CD1c-positive myeloid dendritic cell (primary cell): Measurements from ENCODE around the gene HUNK.
"Not testable (repeated sequence)": the region's sequence is repeated elsewhere in the genome, so short reads cannot be mapped to it uniquely, and the experiment has no call there.

ENCODE experiments used
- DNase-seq: peaks from one replicate; pipeline ENCODE4 v3.0.0-alpha.2; 2016; ENCODE audit errors: extremely low spot score

HUNK gene

DNA sequence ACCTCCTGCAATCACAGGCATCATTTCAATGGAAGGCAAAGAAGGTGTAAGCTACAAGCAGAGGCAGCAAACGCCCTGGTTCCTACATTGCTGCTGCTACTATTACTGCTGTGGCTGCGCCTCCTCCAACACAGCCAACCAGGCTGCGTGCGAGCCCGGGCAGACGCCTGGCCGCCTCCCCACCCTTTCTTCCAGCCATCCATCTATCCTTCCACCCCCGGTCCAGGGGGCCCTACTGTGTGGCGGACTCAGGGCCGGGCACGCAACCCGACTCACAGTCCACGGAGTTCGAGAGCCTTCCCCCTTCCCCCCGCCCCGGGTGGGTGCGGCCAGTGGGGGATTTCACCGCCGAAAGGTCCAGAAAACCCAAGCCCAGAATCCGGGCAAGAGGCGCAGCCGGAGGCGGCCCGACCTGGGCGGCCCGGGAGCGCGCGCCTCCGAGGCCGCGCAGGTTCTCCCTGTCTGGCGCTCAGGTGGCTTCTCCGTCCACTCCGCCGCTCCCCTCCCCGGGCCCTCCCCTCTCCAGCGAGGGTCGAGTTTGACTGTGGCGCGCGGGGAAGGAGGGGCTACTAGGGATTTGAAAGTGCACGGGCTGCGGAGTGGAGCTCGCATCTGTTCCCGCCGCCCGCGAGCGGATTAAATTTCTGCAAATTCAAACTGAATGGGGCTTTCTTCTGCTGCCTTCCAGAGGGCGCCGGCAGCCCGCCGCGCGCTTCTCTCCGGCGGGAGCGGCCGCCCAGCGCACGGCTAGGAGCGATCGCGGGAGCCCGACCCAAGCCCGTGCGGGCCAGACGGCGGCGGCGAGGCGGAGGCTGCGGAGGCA, at the start of gene HUNK:
HUNK (plus strand) TSS at position 569 of the 823 bp plus-strand sequence. CDS start 655 bp downstream, outside the sequence.
- no peak for DNase-seq

DNA sequence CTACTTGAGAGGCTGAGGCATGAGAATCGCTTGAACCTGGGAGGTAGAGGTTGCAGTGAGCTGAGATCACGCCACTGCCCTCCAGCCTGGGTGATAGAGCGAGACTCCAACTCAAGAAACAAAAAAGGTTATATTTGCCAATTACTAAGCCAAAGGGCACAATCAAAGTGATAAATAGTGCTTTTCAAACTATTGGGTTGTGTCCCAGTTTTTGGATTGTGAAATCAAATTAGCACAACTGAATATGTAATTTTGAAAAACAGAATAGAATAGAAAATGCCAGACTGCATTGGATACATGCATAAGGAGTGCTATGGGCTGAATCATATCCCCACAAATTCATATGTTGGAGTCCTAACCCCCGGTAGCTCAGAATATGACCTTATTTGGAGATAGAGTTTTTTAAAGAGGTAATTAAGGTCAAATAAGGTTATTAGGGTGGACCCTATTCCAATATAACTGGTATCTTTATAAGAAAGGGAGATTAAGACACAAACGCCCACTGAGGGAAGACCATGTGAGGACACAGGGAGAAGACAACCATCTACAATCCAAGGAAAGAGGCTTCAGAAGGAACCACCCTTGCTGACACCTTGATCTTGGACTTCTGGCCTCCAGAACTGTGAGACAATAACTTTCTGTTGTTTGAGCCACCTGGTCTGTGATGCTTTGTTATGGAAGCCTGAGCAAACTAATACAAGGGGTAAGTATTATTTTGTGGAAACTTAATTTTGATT, 42.9 kb upstream of the HUNK start:
- DNase-seq, result no peak

DNA sequence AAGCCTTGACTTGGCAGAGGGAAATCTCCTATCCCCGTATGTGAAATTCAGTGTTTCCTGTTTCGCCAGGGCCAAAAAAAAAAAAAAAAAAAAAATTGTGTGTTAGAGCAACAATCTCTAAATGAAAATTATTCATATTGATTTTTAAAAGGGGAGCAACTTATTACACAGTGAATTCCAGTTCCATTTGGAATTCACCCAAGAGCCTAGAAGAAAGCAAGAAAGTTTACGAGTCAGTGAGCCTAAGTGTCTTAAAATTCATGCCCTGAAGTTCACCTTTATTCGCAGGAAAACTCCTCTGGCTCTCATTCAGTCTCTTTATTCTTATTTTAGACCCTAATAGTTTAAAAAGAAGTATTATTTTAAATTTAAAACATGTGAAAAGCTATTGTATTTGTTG, 42.1 kb upstream of the HUNK start:
- DNase-seq, result no peak

- no peak for DNase-seq
These were observed 35.8 kb upstream of the HUNK start for GRCh38 chr21:31837041-31837440.

DNA sequence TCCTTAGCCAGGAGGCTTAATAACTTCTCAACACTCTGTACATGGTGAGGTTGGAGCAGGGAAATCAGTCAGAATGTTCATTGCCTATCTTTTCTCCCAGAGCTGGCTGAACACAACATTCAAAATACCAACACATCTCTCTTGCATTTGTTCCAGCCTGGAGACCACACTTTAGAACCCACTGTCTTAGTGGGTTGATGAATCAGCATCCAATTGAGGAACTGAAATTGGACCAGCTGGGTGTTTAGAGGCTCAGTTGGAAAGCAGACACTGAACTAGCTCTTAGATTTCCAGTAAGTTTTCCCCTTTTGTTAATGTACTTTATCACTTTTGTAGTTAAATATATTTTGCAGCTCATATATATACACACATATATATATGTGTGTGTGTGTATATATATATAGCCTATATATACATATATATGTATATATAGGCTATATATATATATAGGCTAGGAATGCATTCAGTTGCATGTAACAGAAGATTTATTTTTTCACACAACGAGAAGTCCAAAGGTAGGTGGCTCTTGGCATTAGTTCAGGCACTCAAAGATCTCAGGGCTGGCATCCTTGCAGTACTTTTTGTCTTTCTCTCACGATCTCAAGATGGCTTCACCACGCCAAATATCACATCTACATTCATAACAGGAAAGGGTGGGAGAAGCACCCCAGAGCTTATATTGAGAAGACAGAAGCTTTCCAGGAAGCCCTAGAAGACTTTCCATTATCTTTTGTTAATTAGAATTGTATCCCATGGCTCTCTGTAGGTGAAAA, 35.0 kb upstream of the HUNK start:
- peak; percentile 48 for DNase-seq

DNA sequence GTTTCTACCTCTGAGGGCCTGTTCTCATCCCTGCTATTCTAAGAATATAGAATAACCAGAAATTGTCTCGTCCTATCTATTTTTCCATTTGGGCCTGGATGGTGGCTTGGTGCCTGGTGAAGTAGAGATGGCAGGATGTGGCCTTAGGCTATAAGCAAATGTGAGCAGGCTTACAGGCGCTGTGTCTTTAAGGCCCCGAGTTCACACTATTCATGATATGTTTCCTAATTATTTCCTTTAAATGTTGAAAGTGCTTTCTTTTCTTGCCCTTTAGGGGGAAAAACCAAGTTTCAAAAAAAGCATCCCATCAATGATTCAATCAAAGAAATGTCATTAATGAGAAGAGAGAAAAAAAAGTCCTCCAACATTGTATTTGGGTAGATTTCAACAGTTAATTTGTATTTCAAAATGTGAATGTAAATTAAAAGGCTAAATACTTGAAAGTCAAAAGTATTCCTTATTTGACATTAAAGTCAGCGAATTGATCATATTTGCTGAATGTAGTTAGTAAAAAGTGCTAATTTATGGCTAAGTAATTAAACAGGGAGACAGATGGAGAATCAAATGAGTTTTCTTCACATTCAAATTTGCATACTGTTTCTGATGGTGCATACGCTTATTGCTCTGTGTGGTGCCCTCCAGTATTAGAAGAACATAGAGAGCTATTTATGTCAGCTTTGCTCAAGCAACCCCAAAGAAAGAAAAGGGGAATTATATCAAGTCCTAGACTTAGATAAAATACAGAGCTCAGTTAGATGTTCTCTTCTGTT, 34.0 kb upstream of the HUNK start:
- no peak for DNase-seq

DNA sequence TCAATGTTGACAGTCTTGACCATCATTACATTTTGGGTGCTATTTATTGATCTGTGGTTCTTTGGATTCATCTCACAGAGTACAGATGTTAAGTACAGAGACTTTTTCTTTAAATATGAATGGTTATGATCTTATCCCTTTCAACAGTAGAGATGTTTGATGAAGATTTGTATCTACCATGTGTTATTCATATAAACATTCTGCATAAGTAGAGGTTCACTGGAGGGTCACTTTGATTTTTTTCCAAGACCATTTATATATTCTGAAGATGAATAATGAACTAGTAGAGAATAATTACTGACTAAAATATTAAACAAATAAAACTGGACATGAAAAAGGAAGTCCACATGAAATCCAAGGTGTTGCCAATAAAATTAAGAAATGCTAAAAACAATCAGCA, 28.6 kb upstream of the HUNK start:
- no peak for DNase-seq

DNA sequence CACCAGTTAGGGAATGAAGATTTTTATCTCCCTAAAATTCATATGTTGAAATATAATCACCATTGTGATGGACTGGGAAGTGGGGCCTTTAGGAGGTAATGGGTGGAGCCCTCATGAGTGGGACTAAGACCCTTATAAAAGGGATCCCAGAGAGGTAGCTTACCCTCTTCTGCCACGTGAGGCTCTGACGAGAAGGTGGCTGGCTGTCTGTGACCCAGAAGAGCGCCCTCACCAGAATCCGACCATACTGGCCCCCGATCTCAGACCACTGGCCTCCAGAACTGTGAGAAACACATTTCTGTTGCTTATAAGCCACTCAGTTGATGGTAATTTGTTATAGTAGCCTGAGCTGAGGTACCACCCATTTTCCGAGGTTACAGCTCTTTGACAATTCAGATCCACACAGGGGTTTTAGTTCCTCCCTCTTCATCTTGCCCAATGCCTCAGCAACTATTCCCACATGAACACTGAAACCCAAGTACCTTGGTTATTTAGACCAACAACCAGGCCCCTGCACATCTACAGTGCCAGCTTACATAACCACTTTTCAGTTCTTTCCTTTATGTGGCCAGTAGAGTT, 27.6 kb upstream of the HUNK start:
- DNase-seq, result no peak

- DNase-seq, result no peak
These were observed 26.1 kb upstream of the HUNK start for GRCh38 chr21:31846690-31847089.

DNA sequence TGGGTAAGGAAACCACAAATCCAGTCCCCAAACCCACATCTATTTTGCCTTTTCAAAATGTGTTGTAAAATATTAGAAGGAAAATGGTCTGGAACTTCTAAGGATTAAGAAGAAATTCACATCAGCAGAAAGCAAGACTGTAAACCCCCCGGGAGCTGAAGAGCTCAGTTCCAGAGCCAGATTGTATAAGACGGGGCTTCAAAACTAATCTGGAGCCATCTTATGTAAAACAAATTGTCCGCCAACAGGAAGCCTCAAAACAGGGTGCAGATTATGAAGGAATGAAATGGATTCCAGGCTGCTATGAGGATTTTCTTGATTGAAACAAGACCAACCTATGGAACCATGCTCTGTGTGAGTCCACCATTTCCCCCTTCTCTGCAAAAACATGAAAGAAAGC, 25.1 kb upstream of the HUNK start:
- no peak for DNase-seq

GRCh38 chr21:31848326-31848985, 24.4 kb upstream of the HUNK start:
- DNase-seq, result no peak

GRCh38 chr21:31850886-31851285, 21.9 kb upstream of the HUNK start:
- no peak for DNase-seq

DNA sequence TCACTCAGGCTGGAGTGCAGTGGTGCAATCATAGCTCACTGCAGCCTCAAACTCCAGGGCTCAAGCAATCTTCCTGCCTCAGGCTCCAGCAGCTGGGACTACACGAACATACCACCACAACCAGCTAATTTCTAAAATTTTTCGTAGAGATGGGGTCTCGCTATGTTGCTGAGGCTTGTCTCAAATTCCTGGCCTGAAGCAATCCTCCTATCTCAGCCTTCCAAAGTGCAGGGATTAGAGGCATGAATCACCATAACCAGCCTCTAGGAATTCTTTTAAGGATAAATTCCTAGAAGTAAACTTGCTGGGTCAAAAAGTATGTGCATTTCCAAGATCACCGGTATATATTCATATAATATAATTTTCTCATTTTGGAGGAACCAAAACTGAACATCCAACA, 17.6 kb upstream of the HUNK start:
- no peak for DNase-seq

- no peak for DNase-seq
These were observed 15.7 kb upstream of the HUNK start for GRCh38 chr21:31857096-31857495.

DNA sequence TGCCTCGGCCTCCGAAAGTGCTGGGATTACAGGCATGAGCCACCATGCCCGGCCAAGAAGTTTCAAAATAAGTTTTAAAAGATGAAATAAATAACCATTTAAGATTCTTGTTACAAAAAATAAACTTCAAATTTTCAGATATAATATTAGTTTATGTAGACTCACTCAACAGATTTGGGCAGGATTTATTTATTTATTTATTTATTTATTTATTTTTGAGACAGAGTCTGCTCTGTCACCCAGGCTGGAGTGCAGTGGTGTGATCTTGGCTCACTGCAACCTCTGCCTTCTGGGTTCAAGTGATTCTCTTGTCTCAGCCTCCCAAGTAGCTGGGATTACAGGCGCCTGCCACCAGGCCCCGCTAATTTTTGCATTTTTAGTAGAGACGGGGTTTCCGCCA, 15.2 kb upstream of the HUNK start:
- DNase-seq, result not testable (repeated sequence)

DNA sequence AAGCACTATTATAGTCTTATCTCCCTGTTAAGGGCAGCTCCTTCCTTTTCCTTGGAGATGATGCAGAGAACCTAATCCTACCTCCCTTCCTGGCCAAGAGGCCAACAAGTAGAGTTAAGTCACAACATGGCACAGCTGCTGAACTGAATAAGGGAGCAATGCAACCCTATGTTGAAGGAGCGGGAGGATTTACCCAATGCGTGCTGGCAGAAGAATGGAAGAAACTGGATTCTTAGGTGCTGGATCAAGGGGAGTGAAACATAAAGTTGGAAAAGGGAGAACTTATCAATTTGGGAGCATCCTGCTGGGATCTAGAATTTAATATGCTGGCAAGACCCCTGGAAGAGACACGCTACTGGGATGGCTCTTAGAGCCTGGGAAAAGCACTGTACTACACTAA, 12.0 kb upstream of the HUNK start:
- DNase-seq, result no peak

GRCh38 chr21:31862078-31862477, 10.7 kb upstream of the HUNK start:
- no peak for DNase-seq

GRCh38 chr21:31865429-31865970, 7.3 kb upstream of the HUNK start:
- DNase-seq, result no peak

- peak; percentile 64 for DNase-seq
These were observed 6.7 kb upstream of the HUNK start for GRCh38 chr21:31866077-31866511.

DNA sequence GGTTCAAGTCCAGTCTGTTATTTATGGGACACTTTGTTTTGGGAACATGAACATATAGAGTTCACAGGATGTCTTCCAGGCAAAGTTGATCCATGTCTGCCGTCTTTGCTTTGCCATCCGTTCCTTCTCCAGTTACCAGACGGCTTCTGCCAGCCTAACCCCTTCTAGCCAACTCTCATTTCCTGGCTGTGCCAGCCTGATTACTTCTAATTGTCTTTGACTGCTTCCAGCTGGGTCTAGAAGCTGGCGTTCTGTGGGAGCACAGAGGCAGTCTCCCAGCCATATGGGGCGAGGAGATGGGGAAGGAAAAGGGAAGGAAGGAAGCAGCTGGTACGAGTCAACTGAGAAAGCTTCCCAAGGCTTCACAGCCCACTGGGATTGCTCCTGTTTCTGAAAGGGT, 3.1 kb upstream of the HUNK start:
- no peak for DNase-seq
